IPS-NIHi11 (cell line): ENCODE measurements around the gene RWDD4.
A peak's percentile ranks its signal among the peaks of the same experiment; 100 is the strongest.
"Not testable (repeated sequence)": the region's sequence is repeated elsewhere in the genome, so short reads cannot be mapped to it uniquely, and the experiment has no call there.

Experiments
- DNase-seq: peaks from one replicate; pipeline ENCODE4 v3.0.0; 2012; ENCODE audit warnings: mixed read lengths, low spot score

RWDD4 gene

GRCh38 chr4:183635741-183636140 lies 23.2 kb downstream of the RWDD4 start:
- no peak for DNase-seq

DNA sequence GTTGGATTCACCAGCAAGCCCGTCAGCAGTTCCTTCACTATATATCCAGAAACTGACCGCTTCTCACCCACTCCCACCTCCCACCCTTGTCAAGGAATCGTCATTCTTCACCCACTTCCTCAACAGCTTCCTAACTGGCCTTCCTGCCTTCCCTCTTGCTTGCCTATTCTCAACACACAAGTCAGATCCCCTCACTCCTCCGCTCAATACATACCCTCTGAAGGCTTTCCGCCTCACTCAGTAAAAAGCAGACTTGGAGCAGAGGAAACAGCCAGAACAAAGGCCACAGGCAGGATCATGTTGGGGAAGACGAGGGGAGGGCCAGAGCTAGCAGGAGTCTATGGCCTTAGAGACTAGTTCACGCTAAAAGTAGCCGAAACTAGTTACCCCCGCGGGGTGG lies 23.7 kb downstream of the RWDD4 start:
- peak; percentile 51 for DNase-seq

DNA sequence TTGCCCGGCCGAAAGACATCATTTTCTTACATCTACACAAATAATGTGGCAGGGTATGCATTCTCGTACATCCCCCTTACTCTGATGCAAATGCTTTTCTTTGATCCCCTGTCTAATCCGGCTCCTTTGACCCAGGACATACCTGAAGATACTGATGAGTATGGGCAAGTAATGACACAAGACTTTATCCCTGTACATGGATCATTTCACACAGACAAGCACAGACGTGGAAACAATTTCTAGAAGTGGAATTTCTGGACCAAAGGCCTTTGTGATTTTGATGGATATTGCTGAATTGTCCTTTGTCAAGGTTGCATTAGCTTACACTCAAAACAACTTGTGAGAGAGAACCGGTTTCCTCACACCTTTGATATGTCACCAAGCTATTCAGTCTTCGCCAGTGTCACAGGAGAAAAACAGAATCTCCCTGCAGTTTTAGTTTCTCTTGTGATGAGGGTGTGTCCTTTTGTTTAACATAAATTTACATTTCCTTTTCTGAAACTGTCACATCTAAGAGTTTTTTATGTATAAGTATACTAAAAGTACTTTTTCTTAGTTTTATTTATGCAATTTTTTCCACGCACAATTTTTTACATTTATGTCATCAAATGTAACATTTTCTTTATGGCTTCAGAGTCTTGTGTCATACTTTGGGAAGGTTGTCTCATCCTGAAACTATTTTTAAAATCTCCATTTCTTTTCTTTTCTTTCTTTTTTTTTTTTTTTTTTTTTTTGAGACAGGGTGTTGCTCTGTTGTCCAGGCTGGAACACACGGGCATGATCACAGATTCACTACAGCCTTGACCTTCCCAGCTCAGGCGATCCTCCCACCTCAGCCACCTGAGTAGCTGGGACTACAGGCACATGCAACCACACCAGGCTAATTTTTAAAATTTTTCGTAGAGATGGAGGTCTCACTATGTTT lies 25.2 kb downstream of the RWDD4 start:
- DNase-seq = no peak

GRCh38 chr4:183632689-183633088 lies 26.3 kb downstream of the RWDD4 start:
- no peak for DNase-seq

DNA sequence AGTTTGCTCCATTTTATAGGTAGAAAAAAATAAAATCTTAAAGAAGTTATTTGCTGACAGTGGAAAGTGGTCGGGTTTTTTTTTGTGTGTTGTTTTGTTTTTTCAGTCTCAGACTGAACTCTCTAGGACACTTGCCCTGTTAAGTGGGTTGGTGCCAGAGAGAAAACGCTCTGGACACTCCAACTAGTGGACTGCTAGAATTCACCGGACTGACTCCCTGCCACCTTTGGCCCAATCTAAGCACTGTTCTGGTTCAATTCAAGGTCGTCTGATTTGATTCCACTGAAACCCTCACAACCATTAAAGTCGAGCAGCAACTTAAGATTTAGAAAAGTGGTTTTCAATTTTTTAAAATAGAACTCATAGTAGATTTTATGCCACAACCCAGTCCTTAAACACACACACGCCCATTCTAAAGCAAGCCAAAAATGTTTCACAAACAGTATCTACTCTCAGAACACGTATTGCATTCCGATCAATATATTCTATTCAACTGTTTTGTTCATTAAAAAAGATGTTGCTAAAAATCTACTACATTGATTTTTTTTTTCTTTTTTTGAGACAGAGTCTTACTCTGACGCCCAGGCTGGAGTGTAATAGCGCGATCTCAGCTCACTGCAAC lies 27.3 kb downstream of the RWDD4 start:
- no peak for DNase-seq

DNA sequence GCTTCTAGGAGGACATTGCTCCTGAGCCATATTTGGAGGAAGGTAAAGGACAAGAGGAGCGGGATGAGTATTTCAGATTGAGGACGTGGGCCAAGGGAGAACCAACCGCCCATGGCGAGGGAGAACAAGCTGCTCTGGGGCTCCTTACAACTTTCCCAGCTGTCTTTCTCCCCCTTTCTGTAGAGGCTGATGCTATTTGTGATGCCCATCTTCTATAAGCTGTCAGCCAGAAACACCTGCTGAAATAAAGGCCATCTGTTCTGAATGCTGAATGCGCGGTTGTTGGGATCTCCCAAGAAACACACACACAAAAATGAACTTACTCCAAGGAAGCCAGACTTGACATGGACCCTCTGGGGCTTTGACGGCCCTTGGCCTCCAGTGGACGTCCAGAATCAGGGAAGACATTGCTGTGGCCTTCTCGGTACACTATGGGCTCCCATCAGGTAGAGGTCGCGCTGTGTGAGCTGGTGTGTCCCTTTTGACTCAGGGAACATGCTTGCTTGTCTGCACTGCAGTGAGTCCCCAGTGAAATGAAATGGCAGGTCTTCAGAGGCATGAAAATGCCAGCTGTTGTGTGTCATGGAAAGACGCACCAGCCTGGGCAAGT lies 30.9 kb downstream of the RWDD4 start:
- no peak for DNase-seq

DNA sequence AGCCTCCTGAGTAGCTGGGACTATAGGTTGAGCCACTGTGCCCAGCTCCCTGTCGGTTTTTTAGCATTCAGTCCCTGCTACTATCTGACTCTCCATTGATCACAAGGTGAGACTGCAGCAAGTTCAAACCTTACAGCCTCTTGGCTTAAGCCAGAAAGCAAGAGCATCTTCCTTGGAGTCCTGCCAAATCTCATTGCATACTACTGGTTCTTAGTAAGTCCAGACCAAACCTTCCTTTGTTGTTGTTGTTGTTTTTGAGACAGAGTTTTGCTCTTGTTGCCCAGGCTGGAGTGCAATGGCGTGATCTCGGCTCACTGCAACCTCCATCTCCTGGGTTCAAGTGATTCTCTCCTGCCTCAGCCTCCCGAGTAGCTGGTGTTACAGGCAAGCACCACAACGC lies 31.7 kb downstream of the RWDD4 start:
- not testable (repeated sequence) for DNase-seq

GRCh38 chr4:183626168-183626567 lies 32.8 kb downstream of the RWDD4 start:
- DNase-seq = no peak

GRCh38 chr4:183624548-183624947 lies 34.4 kb downstream of the RWDD4 start:
- DNase-seq = no peak

GRCh38 chr4:183621875-183622274 lies 37.1 kb downstream of the RWDD4 start:
- DNase-seq = no peak

DNA sequence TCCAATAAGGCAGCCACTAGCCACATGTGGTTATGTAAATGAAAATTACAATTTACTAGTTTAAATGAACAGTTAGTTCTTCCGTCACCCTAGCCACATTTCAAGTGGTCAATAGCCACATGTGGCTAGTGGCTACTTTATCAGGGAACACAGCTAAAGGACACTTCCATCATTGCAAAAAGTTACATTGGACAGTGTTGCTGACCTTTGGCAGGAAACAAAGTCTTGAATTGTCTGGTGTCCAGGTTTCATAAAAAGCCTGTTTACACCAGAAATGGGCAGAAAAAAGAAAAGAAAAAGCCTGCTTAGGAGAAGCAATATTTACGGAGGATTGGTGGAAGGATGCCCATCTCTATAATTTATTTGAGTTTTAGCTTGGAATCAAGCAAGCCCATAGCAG lies 38.6 kb downstream of the RWDD4 start:
- no peak for DNase-seq

DNA sequence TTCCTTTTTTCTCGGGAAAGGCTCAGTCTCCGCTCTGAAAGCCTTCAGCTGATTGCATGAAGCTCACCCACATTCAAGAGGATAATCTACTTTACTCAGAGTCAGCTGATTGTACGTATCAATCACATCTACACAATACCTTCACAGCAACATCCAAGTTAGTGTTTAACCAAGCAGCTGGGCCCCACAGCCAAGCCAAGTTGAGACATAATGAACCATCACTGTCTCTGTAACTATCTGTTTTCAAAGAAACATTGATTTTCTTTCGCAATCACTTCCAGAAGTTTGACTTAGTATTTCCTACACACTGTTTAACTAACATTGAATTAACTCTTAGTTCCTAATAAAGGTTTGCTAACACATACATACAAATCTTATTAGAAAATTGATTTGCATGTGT lies 40.3 kb downstream of the RWDD4 start:
- DNase-seq = no peak

- DNase-seq = no peak
Observed at GRCh38 chr4:183617075-183617474, 41.9 kb downstream of the RWDD4 start.

- DNase-seq = no peak
Observed at GRCh38 chr4:183612329-183613250, 46.4 kb downstream of the RWDD4 start.

DNA sequence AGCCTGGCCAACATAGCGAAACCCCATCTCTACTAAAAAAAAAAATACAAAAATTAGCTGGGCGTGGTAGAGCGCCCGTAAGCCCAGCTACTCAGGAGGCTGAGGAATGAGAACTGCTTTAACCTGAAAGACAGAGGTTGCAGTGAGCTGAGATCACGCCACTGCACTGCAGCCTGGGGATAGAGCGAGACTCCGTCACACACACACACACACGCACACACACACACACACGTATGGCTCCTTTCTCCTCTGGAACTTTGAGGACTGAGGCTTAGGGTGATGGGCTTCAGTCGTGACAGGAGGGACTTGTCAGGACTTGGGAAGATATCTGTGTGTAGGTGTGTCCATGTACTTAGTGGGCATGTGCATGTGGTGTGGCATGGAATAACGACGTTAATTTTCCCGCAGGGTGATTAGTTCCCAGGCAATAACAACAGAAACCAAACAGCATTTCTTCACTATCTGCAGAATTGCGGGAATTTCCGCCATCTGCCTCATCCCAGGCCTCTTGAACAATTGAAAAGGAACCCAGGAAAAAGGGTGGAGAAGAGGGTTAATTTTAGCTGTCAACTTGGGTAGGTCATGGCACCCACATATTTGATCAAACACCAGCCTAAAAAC lies 47.7 kb downstream of the RWDD4 start:
- DNase-seq = no peak

GRCh38 chr4:183610613-183611012 lies 48.4 kb downstream of the RWDD4 start:
- no peak for DNase-seq

DNA sequence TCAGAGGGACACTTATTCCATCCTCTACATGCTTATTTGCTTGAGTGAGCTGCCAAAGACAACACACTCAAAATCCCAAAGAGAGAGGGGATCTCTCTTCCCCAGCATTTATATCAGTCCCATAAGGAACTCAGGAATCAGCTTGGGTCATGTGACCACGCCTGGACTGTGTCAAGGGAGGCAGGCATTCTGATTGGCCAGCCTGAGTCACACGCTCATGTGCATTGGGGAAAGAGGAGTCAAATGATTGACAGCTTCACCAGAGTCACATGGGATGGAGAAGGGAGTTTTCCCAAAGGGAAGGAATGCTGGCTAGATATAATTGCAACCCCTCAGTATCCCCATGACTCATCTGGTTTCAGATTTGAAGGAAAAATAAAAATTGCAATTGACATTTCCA lies 49.0 kb downstream of the RWDD4 start:
- no peak for DNase-seq

DNA sequence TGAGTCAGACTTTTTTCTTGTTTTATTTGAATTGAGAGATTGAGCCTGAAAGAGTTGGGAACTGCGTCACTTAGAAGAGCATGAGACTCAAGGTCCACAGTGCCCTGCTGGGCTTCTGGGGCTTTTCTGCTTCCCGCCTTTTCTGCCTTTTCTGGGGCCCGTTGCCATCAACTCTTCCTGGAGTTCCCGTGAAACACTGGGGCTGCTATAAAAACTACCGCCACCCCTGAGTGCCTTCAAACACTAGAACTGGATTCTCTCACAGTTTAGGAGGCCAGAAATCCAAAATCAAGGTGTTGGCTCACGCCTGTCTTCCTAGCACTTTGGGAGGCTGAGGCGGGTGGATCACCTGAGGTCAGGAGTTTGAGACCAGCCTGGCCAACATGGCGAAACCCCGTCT lies 49.8 kb downstream of the RWDD4 start:
- DNase-seq = no peak

DNA sequence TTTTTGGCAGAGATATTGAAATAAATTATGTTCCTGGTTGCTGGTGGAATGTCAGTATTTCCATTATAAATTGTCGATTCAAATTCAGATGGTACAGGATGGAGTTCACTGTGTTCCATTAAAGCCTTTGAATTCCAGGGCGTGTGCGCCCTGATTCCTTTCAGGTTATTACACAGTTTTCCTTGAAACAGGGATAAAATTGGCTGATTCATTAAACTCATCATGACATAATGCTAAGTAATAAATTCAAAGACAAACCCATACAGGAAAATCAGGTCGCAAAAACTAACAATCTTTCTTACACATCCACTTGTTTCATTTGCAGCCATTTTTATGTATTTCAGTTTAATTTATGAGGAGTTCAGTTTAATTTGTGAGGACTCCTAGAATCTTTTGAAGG lies 51.1 kb downstream of the RWDD4 start:
- no peak for DNase-seq

DNA sequence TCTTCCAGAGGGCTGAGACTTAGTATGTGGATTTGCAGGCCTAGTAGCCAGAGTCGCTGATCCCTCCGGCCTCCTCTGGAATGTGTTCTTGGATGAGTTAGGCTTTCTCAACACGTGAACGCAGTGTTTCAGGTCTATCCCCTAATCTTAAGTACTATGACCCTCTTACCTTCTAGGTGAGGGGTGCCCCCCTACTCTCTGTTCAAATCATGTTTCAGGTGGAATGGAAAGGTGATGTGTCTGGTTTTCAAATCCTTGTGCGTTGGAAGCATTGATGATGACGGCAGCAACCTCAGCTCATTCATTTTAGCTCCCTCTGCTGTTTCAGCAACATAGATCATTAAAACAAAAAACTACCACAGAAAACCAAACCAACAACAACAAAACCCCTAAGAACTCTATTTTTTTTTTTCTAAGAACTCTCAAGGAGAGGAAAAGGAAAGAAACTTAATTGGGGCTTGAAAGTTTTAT lies 56.4 kb downstream of the RWDD4 start:
- no peak for DNase-seq

DNA sequence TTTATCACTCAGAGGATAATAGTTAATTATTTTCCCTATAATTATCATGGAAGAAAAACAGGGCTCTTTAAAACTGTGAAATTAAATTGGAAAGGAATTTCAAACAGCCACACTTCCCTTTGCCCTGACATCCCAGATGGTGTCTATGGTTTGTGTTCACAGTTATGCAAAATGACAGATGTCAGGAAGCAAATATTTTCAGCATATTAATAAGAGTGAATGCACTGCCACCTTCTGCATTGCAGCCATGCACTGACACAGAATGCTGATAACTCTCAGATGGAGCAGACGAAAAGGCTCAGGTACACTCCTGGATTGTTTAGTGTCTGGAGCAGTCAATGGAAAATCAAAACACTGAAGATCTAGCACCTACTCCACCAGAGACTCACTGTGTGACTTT lies 57.6 kb downstream of the RWDD4 start:
- no peak for DNase-seq
